CD4-positive, alpha-beta T cell (primary cell): Measurements from ENCODE around the gene SCYGR5. TPM values are rescaled to one million over a fixed set of nuclear protein-coding genes. Genes with fewer than 3 reads are reported as not detected.
"Not testable (repeated sequence)": the region's sequence is repeated elsewhere in the genome, so short reads cannot be mapped to it uniquely, and the experiment has no call there.

Source experiments
- ATAC-seq: fragments of 200-7000 bp; cut with Tn5 transposase; one replicate; pipeline ENCODE4 v1.10.0; 2022; ENCODE audit warnings: mild to moderate bottlenecking; ENCODE audit not compliant: poor library complexity
- CTCF ChIA-PET: fragments of 350-600 bp; sonication (Branson Sonifier 250); formaldehyde crosslinking; loops from one replicate; lab custom pipeline; 2021; ENCODE audit warnings: antibody characterized with exemption, inconsistent platforms; lab: Charles Lee
- POLR2A ChIA-PET: fragments of 350-600 bp; sonication (Branson Sonifier 250); formaldehyde crosslinking; loops from one replicate; lab custom pipeline; 2021; ENCODE audit warnings: antibody characterized with exemption, inconsistent platforms; lab: Charles Lee
- DNase-seq, 14 experiments: peaks; one replicate each; pipeline ENCODE4 v3.0.0-alpha.2; 2013 to 2020; ENCODE audit warnings: mixed read lengths in 2 of 14
- H3K27ac ChIP-seq, 2 donors: one replicate each; pipeline versions ENCODE4 v1.5.1 to v1.7.0; 2013; ENCODE audit warnings: low read length in 2 of 2, low read depth in 1 of 2, mild to moderate bottlenecking in 1 of 2
- H3K27me3 ChIP-seq, 2 experiments: 1 replicate in 1 of 2; 2 replicates in 1 of 2; pipeline versions ENCODE4 v1.6.1 to v1.7.0; 2013; ENCODE audit warnings: low read length in 2 of 2, control low read depth in 1 of 2, mild to moderate bottlenecking in 1 of 2, moderate library complexity in 1 of 2; ENCODE audit not compliant: insufficient read depth in 2 of 2, control insufficient read depth in 1 of 2
- H3K36me3 ChIP-seq: one replicate; pipeline ENCODE4 v1.6.1; 2013; ENCODE audit warnings: low read length, control low read depth; ENCODE audit not compliant: insufficient read depth
- H3K4me1 ChIP-seq: one replicate; pipeline ENCODE4 v1.6.1; 2013; ENCODE audit warnings: low read length, control low read depth; ENCODE audit not compliant: insufficient read depth
- H3K4me3 ChIP-seq: one replicate; pipeline ENCODE4 v1.5.1; 2013; ENCODE audit warnings: mild to moderate bottlenecking, low read length, moderate library complexity
- H3K9me3 ChIP-seq, 2 experiments: 1 replicate in 1 of 2; 2 replicates in 1 of 2; pipeline versions ENCODE4 v1.6.1 to v1.7.0; 2013; ENCODE audit warnings: low read length in 2 of 2, mild to moderate bottlenecking in 2 of 2, control low read depth in 1 of 2, moderate library complexity in 1 of 2; ENCODE audit not compliant: control insufficient read depth in 1 of 2, insufficient read depth in 1 of 2
- H3K27ac Mint-ChIP-seq: one replicate; pipeline ENCODE4 v1.8.0; 2020; ENCODE audit warnings: mixed read lengths
- H3K27me3 Mint-ChIP-seq: one replicate; pipeline ENCODE4 v1.8.0; 2021; ENCODE audit warnings: mixed read lengths
- H3K36me3 Mint-ChIP-seq: one replicate; pipeline ENCODE4 v1.8.0; 2021; ENCODE audit warnings: low read depth, mixed read lengths
- H3K4me1 Mint-ChIP-seq: one replicate; pipeline ENCODE4 v1.8.0; 2021; ENCODE audit warnings: low read depth, mixed read lengths
- H3K4me3 Mint-ChIP-seq: one replicate; pipeline ENCODE4 v1.8.0; 2020; ENCODE audit warnings: mild to moderate bottlenecking, mixed read lengths
- H3K9me3 Mint-ChIP-seq: one replicate; pipeline ENCODE4 v1.8.0; 2020; ENCODE audit warnings: mixed read lengths
- CTCF ChIP-seq: fragments of 200-600 bp; IDR thresholded peaks from one replicate; pipeline ENCODE4 v1.8.0; 2022; ENCODE audit warnings: antibody characterized with exemption, mild to moderate bottlenecking
- intact Hi-C, 2 experiments: fragments of 100-400 bp; cut with DNase I in 1 of 2; cut with micrococcal nuclease in 1 of 2; formaldehyde crosslinking; loops; one replicate each; pipeline versions ENCODE4 v1.15.1 to v1.9.0; 2023 to 2025; cut with DNase I, micrococcal nuclease
- total RNA-seq, 174 experiments: library from RNA in 2 of 174; stranded (reverse) in 2 of 174; gene quantifications; one replicate each; pipeline ENCODE4 v1.2.3 and lab custom pipeline; 2021 to 2026

Gene SCYGR5
- total RNA-seq, 2 experiments from 2014 or later: not detected

DNA sequence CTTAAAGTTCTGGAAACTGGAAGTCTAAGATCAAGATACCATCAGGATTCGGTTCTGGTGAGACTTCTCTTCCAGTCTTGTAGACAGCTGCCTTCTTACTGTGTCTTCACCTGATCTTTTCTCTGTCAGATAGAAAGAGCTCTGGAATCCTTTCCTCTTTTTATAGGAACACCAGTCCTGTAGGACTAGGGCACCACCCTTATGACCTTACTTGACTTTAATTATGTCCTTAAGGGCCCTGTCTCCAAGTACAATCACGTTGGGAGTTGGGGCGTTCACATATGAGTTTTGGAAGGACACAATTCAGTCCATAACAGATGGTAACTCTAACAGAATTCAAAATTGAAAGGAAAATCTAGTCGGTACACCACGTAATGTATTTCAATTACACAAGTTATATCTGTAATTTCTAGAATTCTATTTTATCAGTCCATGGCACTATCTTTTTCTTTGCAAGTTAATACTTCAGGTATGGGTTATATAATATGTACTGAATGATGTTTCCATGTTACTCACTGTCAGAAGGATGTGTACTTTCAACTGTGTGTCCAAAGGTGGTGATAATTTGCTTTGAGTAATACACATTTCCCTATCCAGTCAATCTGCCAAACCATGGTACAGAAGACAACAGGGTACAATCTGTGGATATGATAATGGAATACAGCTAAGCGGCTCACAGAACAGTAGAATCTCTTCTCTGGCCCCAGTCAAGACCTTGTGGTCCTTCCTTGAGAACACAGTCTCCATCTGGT, 1.2 kb upstream of the SCYGR5 start:
- no peak for DNase-seq
- H3K4me1 Mint-ChIP-seq: no peaks in the 10 kb centered on the region
- ChIA-PET CTCF (no interaction called here), POLR2A (no interaction called here)
- H3K36me3 Mint-ChIP-seq: no peaks in the 10 kb centered on the region
- H3K9me3 Mint-ChIP-seq: no peaks in the 10 kb centered on the region
- H3K27me3 Mint-ChIP-seq: peaks cover 9% of the 10 kb centered on the region
- TF ChIP-seq CTCF: no peak
- ATAC-seq: no peak
- H3K27me3 ChIP-seq: no peaks in the 10 kb centered on the region
- H3K27ac Mint-ChIP-seq: no peak overlapping the region
- intact Hi-C loops: no loop called here
- H3K4me3 Mint-ChIP-seq: no peak overlapping the region
- H3K36me3 ChIP-seq: no peaks in the 10 kb centered on the region
- H3K27ac ChIP-seq: no peak overlapping the region
- H3K4me1 ChIP-seq: no peaks in the 10 kb centered on the region
- no peak overlapping the region for H3K4me3 ChIP-seq
- no peaks in the 10 kb centered on the region for H3K9me3 ChIP-seq

DNA sequence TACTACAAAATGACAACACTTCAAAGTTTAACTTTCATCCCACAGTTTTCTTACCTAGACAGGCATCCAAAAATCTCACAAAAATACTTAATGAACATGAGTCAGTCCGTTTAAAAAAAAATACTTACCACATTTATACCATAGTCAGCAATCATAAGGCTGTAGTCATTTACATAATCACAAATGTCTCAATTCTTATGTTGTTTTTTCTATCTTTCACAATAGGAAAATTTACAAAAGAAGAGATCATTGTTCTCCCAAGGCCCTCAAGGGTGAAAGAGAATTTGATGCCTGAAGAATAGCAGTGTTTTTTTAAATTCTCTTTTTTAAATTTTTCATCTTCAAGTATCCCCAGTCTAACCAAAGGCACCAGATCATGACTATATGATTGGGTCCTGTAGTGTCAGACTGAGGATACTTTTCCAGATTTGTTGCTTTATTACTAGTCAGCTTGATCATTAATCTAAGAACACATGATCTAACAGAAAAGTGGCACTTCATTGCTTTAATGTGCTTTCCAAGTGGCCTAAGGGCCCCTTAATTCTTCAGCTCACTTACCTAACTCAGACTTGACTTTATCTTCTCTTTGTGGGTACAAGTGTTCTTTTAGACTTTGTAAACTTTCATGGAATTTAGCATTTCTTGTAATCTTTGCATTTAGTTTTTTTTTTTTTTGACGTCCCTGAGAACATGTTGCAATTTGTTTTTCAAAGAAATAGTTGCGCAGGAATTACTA, 4.7 kb downstream of the SCYGR5 start:
- Histone ChIP-seq H3K4me1 (no peaks in the 10 kb centered on the region), H3K27ac (no peak overlapping the region), H3K9me3 (no peaks in the 10 kb centered on the region), H3K36me3 (no peaks in the 10 kb centered on the region), H3K4me3 (no peak overlapping the region), H3K27me3 (peaks cover 0 to under 1% of the 10 kb centered on the region in 2 experiments)
- no peaks in the 10 kb centered on the region for H3K9me3 Mint-ChIP-seq
- no peak for ATAC-seq
- POLR2A ChIA-PET: no interaction called here
- CTCF ChIA-PET: no interaction called here
- H3K36me3 Mint-ChIP-seq: no peaks in the 10 kb centered on the region
- no peak for TF ChIP-seq CTCF
- no peak for DNase-seq
- no peak overlapping the region for H3K27ac Mint-ChIP-seq
- no peak overlapping the region for H3K4me3 Mint-ChIP-seq
- H3K27me3 Mint-ChIP-seq: peaks cover 2% of the 10 kb centered on the region
- H3K4me1 Mint-ChIP-seq: no peaks in the 10 kb centered on the region
- intact Hi-C loops: no loop called here

DNA sequence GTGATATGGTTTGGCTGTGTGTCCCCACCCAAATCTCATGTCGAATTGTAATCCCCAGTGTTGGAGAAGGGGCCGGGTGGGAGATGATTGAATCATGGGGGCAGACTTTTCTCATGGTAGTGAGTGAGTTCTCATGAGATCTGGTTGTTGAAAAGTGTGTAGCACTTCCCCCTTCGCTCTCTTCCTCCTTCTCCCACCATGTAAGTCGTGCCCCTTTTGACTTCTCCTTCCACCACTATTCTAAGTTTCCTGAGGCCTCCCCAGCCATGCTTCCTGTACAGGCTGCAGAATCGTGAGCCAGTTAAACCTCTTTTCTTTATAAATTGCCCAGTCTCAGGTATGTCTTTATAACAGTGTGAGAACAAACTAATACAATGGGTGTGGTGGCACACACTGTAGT, 7.0 kb downstream of the SCYGR5 start:
- H3K4me3 Mint-ChIP-seq, H3K27ac Mint-ChIP-seq, intact Hi-C loops, CTCF ChIA-PET, H3K9me3 Mint-ChIP-seq, H3K36me3 ChIP-seq, H3K4me1 ChIP-seq, DNase-seq, H3K9me3 ChIP-seq, H3K27ac ChIP-seq, H3K4me3 ChIP-seq, ATAC-seq, POLR2A ChIA-PET, H3K27me3 ChIP-seq, H3K36me3 Mint-ChIP-seq, H3K4me1 Mint-ChIP-seq: not testable (repeated sequence)
- peaks cover 12% of the 10 kb centered on the region for H3K27me3 Mint-ChIP-seq
